GM12878 (cell line): ENCODE results near the gene MBOAT7. TPM values are rescaled to one million over a fixed set of nuclear protein-coding genes. Genes with fewer than 3 reads are reported as not detected.

Source experiments
- ASH2L ChIP-seq: fragments of 300-600, 200-600 bp; sonication (generic); IDR thresholded peaks from 2 replicates; pipeline ENCODE4 v1.6.1; 2017; ENCODE audit warnings: low read depth, mild to moderate bottlenecking, borderline replicate concordance
- BCL11A ChIP-seq: IDR thresholded peaks from 2 replicates; pipeline ENCODE4 v1.6.1; 2011; ENCODE audit warnings: low read depth, low read length
- CHD2 ChIP-seq: IDR thresholded peaks from 2 replicates; pipeline ENCODE4 v1.6.1; 2011; ENCODE audit warnings: low read depth, low read length, improper control_type of control experiment, borderline replicate concordance
- CREB1 ChIP-seq: IDR thresholded peaks from 2 replicates; pipeline ENCODE4 v1.6.1; 2012; ENCODE audit warnings: low read depth, mild to moderate bottlenecking, inconsistent platforms
- DPF2 ChIP-seq: fragments of 450-650 bp; IDR thresholded peaks from 2 replicates; pipeline ENCODE4 v1.6.1; 2017; ENCODE audit warnings: mild to moderate bottlenecking
- EED ChIP-seq: sonication (generic); IDR thresholded peaks from 2 replicates; pipeline ENCODE4 v1.6.1; 2016; ENCODE audit warnings: antibody characterized with exemption, low read depth
- EZH2 ChIP-seq: IDR thresholded peaks from 2 replicates; pipeline ENCODE4 v1.6.1; 2012; ENCODE audit warnings: low read depth, mild to moderate bottlenecking, control low read depth, inconsistent platforms, low read length, borderline replicate concordance; ENCODE audit not compliant: control insufficient read depth
- HDAC6 ChIP-seq: fragments of 200-600 bp; sonication (generic); IDR thresholded peaks from one replicate; pipeline ENCODE4 v1.8.0; 2017; ENCODE audit warnings: antibody characterized with exemption; ENCODE audit not compliant: unreplicated experiment
- IKZF1 ChIP-seq: fragments of 450-650 bp; conservative IDR thresholded peaks from 2 replicates; pipeline ENCODE4 v1.6.1; 2017; ENCODE audit warnings: antibody characterized with exemption, mild to moderate bottlenecking
- MEF2A ChIP-seq: IDR thresholded peaks from 2 replicates; pipeline ENCODE4 v1.6.1; 2011; ENCODE audit warnings: low read depth, mild to moderate bottlenecking, low read length, moderate library complexity; ENCODE audit not compliant: insufficient read depth
- NR2C1 ChIP-seq: fragments of 450-650 bp; IDR thresholded peaks from 2 replicates; pipeline ENCODE4 v1.6.1; 2017; ENCODE audit warnings: antibody characterized with exemption, mild to moderate bottlenecking, moderate library complexity
- POLR2AphosphoS5 ChIP-seq: IDR thresholded peaks from 2 replicates; pipeline ENCODE4 v1.6.1; 2011; ENCODE audit warnings: mild to moderate bottlenecking, low read length, inconsistent platforms
- STAT1 ChIP-seq: fragments of 450-650 bp; conservative IDR thresholded peaks from 2 replicates; pipeline ENCODE4 v1.6.1; 2014; ENCODE audit warnings: antibody characterized with exemption, mild to moderate bottlenecking
- STAT3 ChIP-seq: IDR thresholded peaks from 2 replicates; pipeline ENCODE4 v1.6.1; 2011; ENCODE audit warnings: low read depth, low read length, improper control_type of control experiment
- TCF12 ChIP-seq: IDR thresholded peaks from 2 replicates; pipeline ENCODE4 v1.6.1; 2011; ENCODE audit warnings: low read depth, mild to moderate bottlenecking, low read length
- TCF7 ChIP-seq: IDR thresholded peaks from 2 replicates; pipeline ENCODE4 v1.6.1; 2014; ENCODE audit warnings: antibody characterized with exemption, borderline replicate concordance
- polyA plus RNA-seq, 11 experiments: library from polyadenylated mRNA; depleted of rRNA in 4 of 11; unstranded in 6 of 11; stranded (reverse) in 5 of 11; fragments of >200 nt; fragmentation: Nextera tagmentation in 4 of 11; fragmentation: Illumina TruSeq in 1 of 11; extraction: Ambion mirVana in 4 of 11; extraction: Trizol in 1 of 11; gene quantifications; 1 replicate in 1 of 11; 2 replicates in 10 of 11; pipeline versions ENCODE4 v1.2.1 to v1.2.3, GENCODE V29; 2011 to 2016; ENCODE audit warnings: inconsistent platforms in 2 of 11, missing spikeins in 2 of 11, low read depth in 1 of 11
- total RNA-seq, 4 experiments: library from RNA; depleted of rRNA in 3 of 4; stranded (reverse); fragments of >200 nt in 3 of 4; fragmentation: Illumina TruSeq in 1 of 4; extraction: Trizol in 1 of 4; gene quantifications; 2 replicates each; pipeline versions ENCODE4 v1.2.1 to v1.2.3, GENCODE V29; 2013 to 2021
- TF ChIP-seq, protein P1 (sequence below): fragments of 450-650 bp; IDR thresholded peaks from 2 replicates; pipeline ENCODE4 v1.6.1; 2017; ENCODE audit warnings: low read depth, mild to moderate bottlenecking, moderate library complexity
- TF ChIP-seq, protein P2 (sequence below): fragments of 450-650 bp; IDR thresholded peaks from 2 replicates; pipeline ENCODE4 v1.6.1; 2017; ENCODE audit warnings: mild to moderate bottlenecking, moderate library complexity
- TF ChIP-seq, protein P3 (sequence below): fragments of 450-650 bp; conservative IDR thresholded peaks from 2 replicates; pipeline ENCODE4 v1.6.1; 2017; ENCODE audit warnings: mild to moderate bottlenecking, moderate library complexity
- TF ChIP-seq, protein P4 (sequence below): fragments of 450-650 bp; IDR thresholded peaks from 2 replicates; pipeline ENCODE4 v1.6.1; 2016; ENCODE audit warnings: mild to moderate bottlenecking
- TF ChIP-seq, protein P5 (sequence below): IDR thresholded peaks from 2 replicates; pipeline ENCODE4 v1.6.1; 2011; ENCODE audit warnings: borderline replicate concordance, low read depth, mild to moderate bottlenecking, moderate library complexity, low read length; ENCODE audit not compliant: insufficient read depth, poor library complexity, severe bottlenecking

The MBOAT7 gene
- total and polyA plus RNA-seq, 10 of the 15 experiments (the other 5 are each of a cell fraction or from before 2014, with no cell fraction given) = 0.69 to 44.5 (median 21.7) TPM

DNA sequence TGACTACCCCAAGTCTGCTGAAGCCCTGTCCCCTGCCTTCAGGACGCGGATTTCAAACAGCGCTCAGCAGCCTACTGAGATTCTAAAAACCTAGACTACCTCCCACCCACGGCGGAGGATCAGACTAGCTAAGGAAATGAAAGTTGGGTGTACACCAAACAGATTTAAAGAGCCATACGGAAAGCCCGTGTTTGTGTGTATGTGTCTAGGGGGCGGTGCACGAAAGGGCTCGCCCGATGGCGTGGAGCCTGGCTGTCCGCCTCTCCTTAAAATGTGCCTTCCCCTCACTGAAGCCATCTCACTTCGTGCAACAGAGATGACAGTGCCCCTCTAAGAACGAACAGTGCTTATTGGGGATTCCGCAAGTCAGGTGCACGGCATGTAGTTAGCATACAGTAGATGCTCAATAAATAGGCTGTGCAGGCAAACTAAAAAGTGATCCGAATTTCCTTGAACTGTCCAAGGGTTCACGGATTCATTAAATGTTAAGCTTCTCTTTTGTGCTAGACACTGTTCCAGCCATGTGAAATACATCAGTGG is 30.5 kb downstream of the MBOAT7 start (continued):
- TF ChIP-seq, protein P1, sequence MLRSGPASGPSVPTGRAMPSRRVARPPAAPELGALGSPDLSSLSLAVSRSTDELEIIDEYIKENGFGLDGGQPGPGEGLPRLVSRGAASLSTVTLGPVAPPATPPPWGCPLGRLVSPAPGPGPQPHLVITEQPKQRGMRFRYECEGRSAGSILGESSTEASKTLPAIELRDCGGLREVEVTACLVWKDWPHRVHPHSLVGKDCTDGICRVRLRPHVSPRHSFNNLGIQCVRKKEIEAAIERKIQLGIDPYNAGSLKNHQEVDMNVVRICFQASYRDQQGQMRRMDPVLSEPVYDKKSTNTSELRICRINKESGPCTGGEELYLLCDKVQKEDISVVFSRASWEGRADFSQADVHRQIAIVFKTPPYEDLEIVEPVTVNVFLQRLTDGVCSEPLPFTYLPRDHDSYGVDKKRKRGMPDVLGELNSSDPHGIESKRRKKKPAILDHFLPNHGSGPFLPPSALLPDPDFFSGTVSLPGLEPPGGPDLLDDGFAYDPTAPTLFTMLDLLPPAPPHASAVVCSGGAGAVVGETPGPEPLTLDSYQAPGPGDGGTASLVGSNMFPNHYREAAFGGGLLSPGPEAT = 0 out of 2 replicates have a peak, but pooled peaks have one; percentile 19
- no peak for TF ChIP-seq EED
- no peak for TF ChIP-seq TCF12
- no peak for TF ChIP-seq EZH2
- no peak for TF ChIP-seq IKZF1
- TF ChIP-seq POLR2AphosphoS5 = peak; percentile 22; the same call in 1 of the 2 replicates
- TF ChIP-seq, protein P2, sequence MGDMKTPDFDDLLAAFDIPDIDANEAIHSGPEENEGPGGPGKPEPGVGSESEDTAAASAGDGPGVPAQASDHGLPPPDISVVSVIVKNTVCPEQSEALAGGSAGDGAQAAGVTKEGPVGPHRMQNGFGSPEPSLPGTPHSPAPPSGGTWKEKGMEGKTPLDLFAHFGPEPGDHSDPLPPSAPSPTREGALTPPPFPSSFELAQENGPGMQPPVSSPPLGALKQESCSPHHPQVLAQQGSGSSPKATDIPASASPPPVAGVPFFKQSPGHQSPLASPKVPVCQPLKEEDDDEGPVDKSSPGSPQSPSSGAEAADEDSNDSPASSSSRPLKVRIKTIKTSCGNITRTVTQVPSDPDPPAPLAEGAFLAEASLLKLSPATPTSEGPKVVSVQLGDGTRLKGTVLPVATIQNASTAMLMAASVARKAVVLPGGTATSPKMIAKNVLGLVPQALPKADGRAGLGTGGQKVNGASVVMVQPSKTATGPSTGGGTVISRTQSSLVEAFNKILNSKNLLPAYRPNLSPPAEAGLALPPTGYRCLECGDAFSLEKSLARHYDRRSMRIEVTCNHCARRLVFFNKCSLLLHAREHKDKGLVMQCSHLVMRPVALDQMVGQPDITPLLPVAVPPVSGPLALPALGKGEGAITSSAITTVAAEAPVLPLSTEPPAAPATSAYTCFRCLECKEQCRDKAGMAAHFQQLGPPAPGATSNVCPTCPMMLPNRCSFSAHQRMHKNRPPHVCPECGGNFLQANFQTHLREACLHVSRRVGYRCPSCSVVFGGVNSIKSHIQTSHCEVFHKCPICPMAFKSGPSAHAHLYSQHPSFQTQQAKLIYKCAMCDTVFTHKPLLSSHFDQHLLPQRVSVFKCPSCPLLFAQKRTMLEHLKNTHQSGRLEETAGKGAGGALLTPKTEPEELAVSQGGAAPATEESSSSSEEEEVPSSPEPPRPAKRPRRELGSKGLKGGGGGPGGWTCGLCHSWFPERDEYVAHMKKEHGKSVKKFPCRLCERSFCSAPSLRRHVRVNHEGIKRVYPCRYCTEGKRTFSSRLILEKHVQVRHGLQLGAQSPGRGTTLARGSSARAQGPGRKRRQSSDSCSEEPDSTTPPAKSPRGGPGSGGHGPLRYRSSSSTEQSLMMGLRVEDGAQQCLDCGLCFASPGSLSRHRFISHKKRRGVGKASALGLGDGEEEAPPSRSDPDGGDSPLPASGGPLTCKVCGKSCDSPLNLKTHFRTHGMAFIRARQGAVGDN = no peak
- no peak for TF ChIP-seq STAT3
- TF ChIP-seq, protein P3, sequence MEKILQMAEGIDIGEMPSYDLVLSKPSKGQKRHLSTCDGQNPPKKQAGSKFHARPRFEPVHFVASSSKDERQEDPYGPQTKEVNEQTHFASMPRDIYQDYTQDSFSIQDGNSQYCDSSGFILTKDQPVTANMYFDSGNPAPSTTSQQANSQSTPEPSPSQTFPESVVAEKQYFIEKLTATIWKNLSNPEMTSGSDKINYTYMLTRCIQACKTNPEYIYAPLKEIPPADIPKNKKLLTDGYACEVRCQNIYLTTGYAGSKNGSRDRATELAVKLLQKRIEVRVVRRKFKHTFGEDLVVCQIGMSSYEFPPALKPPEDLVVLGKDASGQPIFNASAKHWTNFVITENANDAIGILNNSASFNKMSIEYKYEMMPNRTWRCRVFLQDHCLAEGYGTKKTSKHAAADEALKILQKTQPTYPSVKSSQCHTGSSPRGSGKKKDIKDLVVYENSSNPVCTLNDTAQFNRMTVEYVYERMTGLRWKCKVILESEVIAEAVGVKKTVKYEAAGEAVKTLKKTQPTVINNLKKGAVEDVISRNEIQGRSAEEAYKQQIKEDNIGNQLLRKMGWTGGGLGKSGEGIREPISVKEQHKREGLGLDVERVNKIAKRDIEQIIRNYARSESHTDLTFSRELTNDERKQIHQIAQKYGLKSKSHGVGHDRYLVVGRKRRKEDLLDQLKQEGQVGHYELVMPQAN = 0 out of 2 replicates have a peak, but pooled peaks have one; percentile 18
- no peak for TF ChIP-seq NR2C1
- TF ChIP-seq ASH2L = no peak
- no peak for TF ChIP-seq STAT1
- TF ChIP-seq TCF7 = no peak
- TF ChIP-seq, protein P4, sequence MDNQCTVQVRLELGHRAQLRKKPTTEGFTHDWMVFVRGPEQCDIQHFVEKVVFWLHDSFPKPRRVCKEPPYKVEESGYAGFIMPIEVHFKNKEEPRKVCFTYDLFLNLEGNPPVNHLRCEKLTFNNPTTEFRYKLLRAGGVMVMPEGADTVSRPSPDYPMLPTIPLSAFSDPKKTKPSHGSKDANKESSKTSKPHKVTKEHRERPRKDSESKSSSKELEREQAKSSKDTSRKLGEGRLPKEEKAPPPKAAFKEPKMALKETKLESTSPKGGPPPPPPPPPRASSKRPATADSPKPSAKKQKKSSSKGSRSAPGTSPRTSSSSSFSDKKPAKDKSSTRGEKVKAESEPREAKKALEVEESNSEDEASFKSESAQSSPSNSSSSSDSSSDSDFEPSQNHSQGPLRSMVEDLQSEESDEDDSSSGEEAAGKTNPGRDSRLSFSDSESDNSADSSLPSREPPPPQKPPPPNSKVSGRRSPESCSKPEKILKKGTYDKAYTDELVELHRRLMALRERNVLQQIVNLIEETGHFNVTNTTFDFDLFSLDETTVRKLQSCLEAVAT = 0 out of 2 replicates have a peak, but pooled peaks have one; percentile 58
- no peak for TF ChIP-seq CHD2
- TF ChIP-seq HDAC6 = no peak
- TF ChIP-seq MEF2A = no peak
- TF ChIP-seq, protein P5, sequence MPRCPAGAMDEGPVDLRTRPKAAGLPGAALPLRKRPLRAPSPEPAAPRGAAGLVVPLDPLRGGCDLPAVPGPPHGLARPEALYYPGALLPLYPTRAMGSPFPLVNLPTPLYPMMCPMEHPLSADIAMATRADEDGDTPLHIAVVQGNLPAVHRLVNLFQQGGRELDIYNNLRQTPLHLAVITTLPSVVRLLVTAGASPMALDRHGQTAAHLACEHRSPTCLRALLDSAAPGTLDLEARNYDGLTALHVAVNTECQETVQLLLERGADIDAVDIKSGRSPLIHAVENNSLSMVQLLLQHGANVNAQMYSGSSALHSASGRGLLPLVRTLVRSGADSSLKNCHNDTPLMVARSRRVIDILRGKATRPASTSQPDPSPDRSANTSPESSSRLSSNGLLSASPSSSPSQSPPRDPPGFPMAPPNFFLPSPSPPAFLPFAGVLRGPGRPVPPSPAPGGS = no peak
- TF ChIP-seq CREB1 = no peak
- no peak for TF ChIP-seq DPF2
- no peak for TF ChIP-seq BCL11A
